GM15510 (cell line): Measurements from ENCODE around the gene SKIC8.

ENCODE experiments used
- POLR2A ChIP-seq: IDR thresholded peaks from 3 replicates; pipeline ENCODE4 v1.6.1; 2011; ENCODE audit warnings: borderline replicate concordance; ENCODE audit not compliant: insufficient read length; ENCODE audit errors: extremely low read depth

The SKIC8 gene

GRCh38 chr15:78313383-78313782 lies 14.0 kb upstream of the SKIC8 start:
- no peak for TF ChIP-seq POLR2A

- TF ChIP-seq POLR2A = no peak
These were observed 13.5 kb upstream of the SKIC8 start for GRCh38 chr15:78312957-78313356.

GRCh38 chr15:78312536-78312935 lies 13.1 kb upstream of the SKIC8 start:
- no peak for TF ChIP-seq POLR2A

- TF ChIP-seq POLR2A = no peak
These were observed 11.9 kb upstream of the SKIC8 start for GRCh38 chr15:78311292-78311691.

GRCh38 chr15:78308422-78309032 lies 9.1 kb upstream of the SKIC8 start:
- TF ChIP-seq POLR2A = no peak

GRCh38 chr15:78307976-78308375 lies 8.6 kb upstream of the SKIC8 start:
- TF ChIP-seq POLR2A = no peak

- no peak for TF ChIP-seq POLR2A
These were observed 6.9 kb upstream of the SKIC8 start for GRCh38 chr15:78306176-78306774.

- no peak for TF ChIP-seq POLR2A
These were observed 5.0 kb upstream of the SKIC8 start for GRCh38 chr15:78304216-78305066.

- TF ChIP-seq POLR2A = no peak
These were observed 3.3 kb upstream of the SKIC8 start for GRCh38 chr15:78302579-78303312.

GRCh38 chr15:78301828-78302227 lies 2.4 kb upstream of the SKIC8 start:
- no peak for TF ChIP-seq POLR2A

- TF ChIP-seq POLR2A = no peak
These were observed 1.9 kb upstream of the SKIC8 start for GRCh38 chr15:78301326-78301725.

GRCh38 chr15:78292219-78292618 lies 7.2 kb downstream of the SKIC8 start:
- no peak for TF ChIP-seq POLR2A

- no peak for TF ChIP-seq POLR2A
These were observed 7.7 kb downstream of the SKIC8 start for GRCh38 chr15:78291698-78292097.

GRCh38 chr15:78291052-78291451 lies 8.4 kb downstream of the SKIC8 start:
- no peak for TF ChIP-seq POLR2A

- no peak for TF ChIP-seq POLR2A
These were observed 9.2 kb downstream of the SKIC8 start for GRCh38 chr15:78290222-78290621.
